H1 (cell line): Measurements from ENCODE around the gene SAPCD1. TPM values are rescaled to one million over a fixed set of nuclear protein-coding genes. Genes with fewer than 3 reads are reported as not detected.
A peak's percentile ranks its signal among the peaks of the same experiment; 100 is the strongest.

Experiments
- CTCF ChIA-PET: fragments of 300-600 bp; sonication (Branson Sonifier 250); formaldehyde crosslinking; loops from one replicate; lab custom pipeline; 2021; ENCODE audit not compliant: partially characterized antibody; lab: Charles Lee
- POLR2A ChIA-PET: fragments of 300-600 bp; sonication (Branson Sonifier 250); formaldehyde crosslinking; loops from one replicate; lab custom pipeline; 2021; ENCODE audit warnings: inconsistent platforms; ENCODE audit not compliant: partially characterized antibody; lab: Charles Lee
- DNase-seq, 2 experiments: peaks; one replicate each; pipeline versions ENCODE4 v3.0.0 to v3.0.0-alpha.2; 2010 to 2022; ENCODE audit warnings: low spot score in 2 of 2, low read depth in 1 of 2, mixed read lengths in 1 of 2
- FAIRE-seq: peaks from 2 replicates; lab custom pipeline; 2011; peaks lifted over from hg19 to GRCh38; lab: Jason Lieb, UNC
- H2AFZ ChIP-seq: 2 replicates; pipeline ENCODE4 v1.8.1; 2012; ENCODE audit warnings: low read length, inconsistent platforms
- H2AK5ac ChIP-seq: 2 replicates; pipeline ENCODE4 v1.6.1; 2013; ENCODE audit warnings: low read depth, low read length
- H2BK120ac ChIP-seq: replicated peaks from 2 replicates; pipeline ENCODE3; 2013; ENCODE audit warnings: low read depth, low read length, inconsistent platforms
- H2BK12ac ChIP-seq: 2 replicates; pipeline ENCODE4 v1.6.1; 2013; ENCODE audit warnings: low read depth, low read length
- H2BK15ac ChIP-seq: 2 replicates; pipeline ENCODE4 v1.6.1; 2013; ENCODE audit warnings: low read length
- H2BK20ac ChIP-seq: 2 replicates; pipeline ENCODE4 v1.6.1; 2013; ENCODE audit warnings: low read length
- H2BK5ac ChIP-seq: 2 replicates; pipeline ENCODE4 v1.6.1; 2013; ENCODE audit warnings: low read depth, low read length
- H3K14ac ChIP-seq: 2 replicates; pipeline ENCODE4 v1.6.1; 2013; ENCODE audit warnings: inconsistent platforms; ENCODE audit not compliant: insufficient read length
- H3K18ac ChIP-seq: 2 replicates; pipeline ENCODE4 v1.6.1; 2013; ENCODE audit warnings: low read length; ENCODE audit errors: extremely low read depth
- H3K23ac ChIP-seq: 2 replicates; pipeline ENCODE4 v1.6.1; 2013; ENCODE audit warnings: inconsistent platforms; ENCODE audit not compliant: insufficient read length
- H3K23me2 ChIP-seq: 2 replicates; pipeline ENCODE4 v1.6.1; 2013; ENCODE audit warnings: low read depth, low read length
- H3K27ac ChIP-seq: 2 replicates; pipeline ENCODE4 v1.6.1; 2011; ENCODE audit warnings: low read depth, low read length, inconsistent platforms
- H3K27me3 ChIP-seq, 4 experiments: replicated peaks in 1 of 4; 1 replicate in 1 of 4; 2 replicates in 3 of 4; pipeline versions ENCODE4 v1.6.1 to v1.8.1; 2011 to 2013; ENCODE audit warnings: low read length in 3 of 4, mild to moderate bottlenecking in 3 of 4, inconsistent platforms in 2 of 4, mixed read lengths in 2 of 4, moderate library complexity in 1 of 4; ENCODE audit not compliant: control insufficient read depth in 3 of 4, insufficient read depth in 3 of 4; ENCODE audit errors: extremely low read depth in 1 of 4
- H3K36me3 ChIP-seq, 4 experiments: 2 replicates each; pipeline versions ENCODE4 v1.6.1 to v1.8.1; 2011 to 2013; ENCODE audit warnings: mild to moderate bottlenecking in 4 of 4, low read length in 3 of 4, moderate library complexity in 2 of 4, control low read depth in 1 of 4, inconsistent platforms in 1 of 4; ENCODE audit not compliant: insufficient read depth in 4 of 4, control insufficient read depth in 2 of 4
- H3K4ac ChIP-seq: replicated peaks from 2 replicates; pipeline ENCODE3; 2013; ENCODE audit warnings: low read length, low read depth, mixed read lengths, inconsistent platforms; ENCODE audit not compliant: insufficient read length
- H3K4me1 ChIP-seq, 4 experiments: replicated peaks in 1 of 4; 1 replicate in 1 of 4; 2 replicates in 3 of 4; pipeline versions ENCODE4 v1.6.1 to v1.8.1; 2011 to 2013; ENCODE audit warnings: low read length in 3 of 4, inconsistent platforms in 2 of 4, mixed read lengths in 1 of 4; ENCODE audit not compliant: insufficient read depth in 4 of 4, control insufficient read depth in 3 of 4
- H3K4me2 ChIP-seq, 2 experiments: 2 replicates each; pipeline versions ENCODE4 v1.6.1 to v1.8.1; 2011 to 2013; ENCODE audit warnings: low read depth in 2 of 2, low read length in 2 of 2, control low read depth in 1 of 2, inconsistent platforms in 1 of 2, mild to moderate bottlenecking in 1 of 2; ENCODE audit not compliant: insufficient read depth in 1 of 2
- H3K4me3 ChIP-seq, 4 experiments: fragments of 200-600, 300-600 bp in 1 of 4; sonication (generic), shearing (Covaris generic), sonication (Bioruptor Twin) in 1 of 4; 2 replicates each; pipeline versions ENCODE4 v1.5.1 to v1.8.1; 2011 to 2016; ENCODE audit warnings: low read length in 4 of 4, low read depth in 3 of 4, control low read depth in 2 of 4, inconsistent platforms in 2 of 4, mild to moderate bottlenecking in 2 of 4, mixed read lengths in 1 of 4, moderate library complexity in 1 of 4; ENCODE audit not compliant: insufficient read depth in 2 of 4; ENCODE audit errors: extremely low read depth in 1 of 4
- H3K56ac ChIP-seq: replicated peaks from 2 replicates; pipeline ENCODE3; 2013; ENCODE audit warnings: low read depth, mild to moderate bottlenecking, mixed read lengths, low read length, inconsistent platforms; ENCODE audit not compliant: insufficient read length
- H3K79me1 ChIP-seq: 2 replicates; pipeline ENCODE4 v1.6.1; 2013; ENCODE audit warnings: low read depth, low read length, control low read depth
- H3K79me2 ChIP-seq, 2 experiments: 2 replicates each; pipeline versions ENCODE4 v1.6.1 to v1.8.1; 2012 to 2013; ENCODE audit warnings: low read length in 2 of 2, mild to moderate bottlenecking in 2 of 2, inconsistent platforms in 1 of 2; ENCODE audit not compliant: insufficient read depth in 2 of 2, control insufficient read depth in 1 of 2
- H3K9ac ChIP-seq, 4 experiments: replicated peaks in 1 of 4; 1 replicate in 1 of 4; 2 replicates in 3 of 4; pipeline versions ENCODE4 v1.6.1 to v1.8.1; 2011 to 2013; ENCODE audit warnings: low read depth in 3 of 4, low read length in 3 of 4, control low read depth in 2 of 4, mild to moderate bottlenecking in 2 of 4, moderate library complexity in 2 of 4, inconsistent platforms in 1 of 4; ENCODE audit errors: extremely low read depth in 1 of 4
- H3K9me3 ChIP-seq, 2 experiments: 2 replicates each; pipeline versions ENCODE4 v1.6.1 to v1.8.1; 2012 to 2013; ENCODE audit warnings: mild to moderate bottlenecking in 2 of 2, moderate library complexity in 2 of 2, control low read depth in 1 of 2, inconsistent platforms in 1 of 2, low read depth in 1 of 2, low read length in 1 of 2, mixed read lengths in 1 of 2; ENCODE audit not compliant: insufficient read depth in 2 of 2
- H4K20me1 ChIP-seq, 2 experiments: replicated peaks in 1 of 2; 2 replicates each; pipeline versions ENCODE3 to v1.8.1; 2011 to 2013; ENCODE audit warnings: inconsistent platforms in 2 of 2, low read length in 2 of 2, mild to moderate bottlenecking in 1 of 2; ENCODE audit not compliant: insufficient read depth in 2 of 2, control insufficient read depth in 1 of 2
- H4K5ac ChIP-seq: 2 replicates; pipeline ENCODE4 v1.6.1; 2013; ENCODE audit warnings: low read length, low read depth, mixed read lengths, inconsistent platforms; ENCODE audit not compliant: insufficient read length
- H4K8ac ChIP-seq: 2 replicates; pipeline ENCODE4 v1.8.0; 2013; ENCODE audit warnings: mild to moderate bottlenecking, moderate library complexity, low read length, inconsistent platforms; ENCODE audit not compliant: insufficient read depth; ENCODE audit errors: extremely low read depth
- H4K91ac ChIP-seq: replicated peaks from 2 replicates; pipeline ENCODE3; 2013; ENCODE audit warnings: low read length, mixed read lengths, inconsistent platforms; ENCODE audit not compliant: insufficient read length
- ATF3 ChIP-seq: IDR thresholded peaks from 2 replicates; pipeline ENCODE4 v1.6.1; 2011; ENCODE audit warnings: low read depth, mild to moderate bottlenecking, low read length; ENCODE audit not compliant: insufficient read depth
- CBX5 ChIP-seq: fragments of 300-800, 300-1000 bp; sonication (generic); IDR thresholded peaks from 2 replicates; pipeline ENCODE4 v1.7.1; 2016; ENCODE audit warnings: antibody characterized with exemption, low read length, low read depth
- EGR1 ChIP-seq: IDR thresholded peaks from 2 replicates; pipeline ENCODE4 v1.6.1; 2011; ENCODE audit warnings: low read depth, low read length, borderline replicate concordance
- GABPA ChIP-seq: IDR thresholded peaks from 2 replicates; pipeline ENCODE4 v1.6.1; 2011; ENCODE audit warnings: mild to moderate bottlenecking, low read length, moderate library complexity, borderline replicate concordance; ENCODE audit not compliant: insufficient read depth
- JUN ChIP-seq: IDR thresholded peaks from 2 replicates; pipeline ENCODE4 v1.6.1; 2011; ENCODE audit warnings: low read depth, mild to moderate bottlenecking, improper control_type of control experiment, low read length
- JUND ChIP-seq: IDR thresholded peaks from 2 replicates; pipeline ENCODE4 v1.6.1; 2011; ENCODE audit warnings: mild to moderate bottlenecking, improper control_type of control experiment, low read length
- RNF2 ChIP-seq: fragments of 200-900, 300-1000 bp; sonication (generic); IDR thresholded peaks from 2 replicates; pipeline ENCODE4 v1.7.1; 2016; ENCODE audit warnings: borderline replicate concordance, low read depth, mild to moderate bottlenecking, antibody characterized with exemption, low read length; ENCODE audit not compliant: poor library complexity, severe bottlenecking; ENCODE audit errors: missing control alignments
- WGBS, 2 experiments: shearing (Covaris generic) in 1 of 2; methylation state at CpG; one replicate each; pipeline versions ENCODE4 v1.1.6 to v1.1.7; 2013 to 2015; ENCODE audit warnings: low lambda C conversion rate in 2 of 2, mixed read lengths in 2 of 2, inconsistent platforms in 1 of 2, low coverage in 1 of 2, missing lambda C conversion rate in 1 of 2; ENCODE audit not compliant: insufficient replicate concordance in 2 of 2, insufficient coverage in 1 of 2, insufficient read length in 1 of 2; ENCODE audit errors: extremely low coverage in 1 of 2, missing lambda C conversion rate in 1 of 2; 5-methylcytosine and 5-hydroxymethylcytosine counted together
- polyA plus RNA-seq, 7 experiments: library from polyadenylated mRNA; depleted of rRNA in 3 of 7; stranded (reverse) in 5 of 7; unstranded in 2 of 7; fragments of >200 nt in 5 of 7; fragments of 200-250 nt in 2 of 7; gene quantifications; 1 replicate in 5 of 7; 2 replicates in 1 of 7; 4 replicates in 1 of 7; pipeline versions ENCODE4 v1.2.1 to v1.2.3, GENCODE V29; 2011 to 2013; ENCODE audit warnings: missing spikeins in 2 of 7, mixed read lengths in 2 of 7
- total RNA-seq: library from RNA; stranded (reverse); fragmentation: NEBNext Ultra II Directional; extraction: Animal tissue kit (Norgen Biotek cat#: 25700); gene quantifications from 2 replicates; pipeline ENCODE4 v1.2.1, GENCODE V29; 2021

The SAPCD1 gene
- total and polyA plus RNA-seq, 2 of the 8 experiments (the other 6 are each of a cell fraction or from before 2014, with no cell fraction given), result 3.1 to 5.9 TPM

- Histone ChIP-seq H3K79me2 (peaks cover 5 to 18% of the 10 kb centered on the region in 2 experiments; a peak in 2 of 4 replicates), H3K4me2 (peak overlapping the region; percentile 80 to 89), H2BK120ac (no peak overlapping the region), H3K23me2 (peaks cover 6% of the 10 kb centered on the region), H3K18ac (peak overlapping the region; percentile 85; the same call in 1 of the 2 replicates), H2BK12ac (peak overlapping the region; percentile 50; the same call in 1 of the 2 replicates), H3K9ac (peak overlapping the region; percentile 87 to 96 (median 92)), H3K9me3 (no peaks in the 10 kb centered on the region), H3K56ac (peak overlapping the region; percentile 99), H2AFZ (peak overlapping the region; percentile 76; the same call in 1 of the 2 replicates), H4K91ac (peak overlapping the region; percentile 78), H3K36me3 (peaks cover 0 to 23% (median 8%) of the 10 kb centered on the region in 4 experiments; a peak in 3 of 8 replicates), H4K5ac (peak overlapping the region; percentile 85), H3K79me1 (no peaks in the 10 kb centered on the region), H2BK20ac (no peak overlapping the region), H2BK5ac (peak overlapping the region; percentile 99), H4K20me1 (no peaks in the 10 kb centered on the region), H3K23ac (no peak overlapping the region), H3K14ac (no peak overlapping the region), H2AK5ac (peak overlapping the region; percentile 42; the same call in 1 of the 2 replicates), H2BK15ac (no peak overlapping the region), H3K27me3 (no peaks in the 10 kb centered on the region), H4K8ac (peak overlapping the region; percentile 77; the same call in 1 of the 2 replicates), H3K4ac (peak overlapping the region; percentile 71), H3K4me1 (peaks cover 0 to 2% (median 0%) of the 10 kb centered on the region in 4 experiments; a peak in 1 of 7 replicates), H3K4me3 (peak overlapping the region; percentile 76 to 96 (median 86)), H3K27ac (peak overlapping the region; percentile 91)
- POLR2A ChIA-PET, result interaction anchor here (0.6 to 4.7 kb wide), 28 partner anchors 8 to 176 kb away, joined by 3 to 42 read pairs (median 4); partner anchors contain the start of genes ABHD16A, C6orf47, DDAH2 and GPANK1
- CTCF ChIA-PET, result interaction anchor here (0.7 to 3.9 kb wide), 14 partner anchors 8 to 142 kb away, joined by 3 to 21 read pairs (median 4); partner anchors contain the start of genes DDAH2, LY6G6D, MPIG6B and VARS1
- DNase-seq (no peak), FAIRE-seq (no peak)
- TF ChIP-seq JUN, result no peak
- no peak for TF ChIP-seq JUND
- no peak for TF ChIP-seq CBX5
- no peak for TF ChIP-seq GABPA
- TF ChIP-seq RNF2, result no peak
- TF ChIP-seq EGR1, result no peak
- no peak for TF ChIP-seq ATF3
- WGBS, 2 experiments, result 20% methylated on average over 7 of the region's 7 CpGs; no CpG with 5 or more reads in 1 of the 2 experiments
Observed at GRCh38 chr6:31805939-31806469, 43.5 kb downstream of the SAPCD1 start.
